ENCODE data around the gene WFIKKN1. TPM values are rescaled to one million over a fixed set of nuclear protein-coding genes. Genes with fewer than 3 reads are reported as not detected.
A peak's percentile ranks its signal among the peaks of the same experiment; 100 is the strongest.

The WFIKKN1 gene
- total RNA-seq, 2 experiments from 2014 or later = 0.47 to 1.2 TPM

- Histone ChIP-seq H2AFZ (ENCODE audit: low read length) (no peak overlapping the region), H3K4me1 (ENCODE audit: insufficient read depth, low read length, poor library complexity, severe bottlenecking) (no peaks in the 10 kb centered on the region), H3K9me2 (ENCODE audit: insufficient read depth, low read length) (no peaks in the 10 kb centered on the region), H4K20me1 (ENCODE audit: insufficient read depth, low read length) (no peaks in the 10 kb centered on the region), H3K4me3 (ENCODE audit: low read depth, low read length, poor library complexity, severe bottlenecking) (no peak overlapping the region), H3K27ac (ENCODE audit: low read depth, low read length, poor library complexity, severe bottlenecking) (no peak overlapping the region), H3K9me3 (ENCODE audit: low read length) (0 out of 2 replicates have a peak, but pooled peaks cover 3% of the 10 kb centered on the region), H3K4me2 (ENCODE audit: low read length) (no peak overlapping the region), H3K36me3 (ENCODE audit: insufficient read depth, low read length) (peaks cover 7% of the 10 kb centered on the region; the same call in 1 of the 2 replicates), H3K79me2 (ENCODE audit: insufficient read depth, low read depth, low read length) (no peaks in the 10 kb centered on the region)
- ChIA-PET CTCF (ENCODE audit: unreplicated experiment) (interaction anchor here (0.6 kb wide), 1 partner anchor 127 kb away, joined by 3 read pairs; no protein-coding TSS in a partner anchor), POLR2A (no interaction called here)
- no peak for TF ChIP-seq CTCF (conservative IDR thresholded peaks at IDR 0.05; ENCODE audit: low read length)
- no peak for DNase-seq (ENCODE audit: low spot score)
- intact Hi-C loops (cut with micrococcal nuclease; ENCODE audit: unreplicated experiment) = no loop called here
- no TSS peak for BruUV-seq (replicated peaks)
Measured at GRCh38 chr16:609984-610383, 20.8 kb upstream of the WFIKKN1 start.

GRCh38 chr16:610513-611381 is 20.0 kb upstream of the WFIKKN1 start:
- no peak overlapping the region for H3K4me3 ChIP-seq (ENCODE audit: low read depth, low read length, poor library complexity, severe bottlenecking)
- H3K36me3 ChIP-seq (ENCODE audit: insufficient read depth, low read length) = no peaks in the 10 kb centered on the region; the same call in 1 of the 2 replicates
- H3K4me1 ChIP-seq (ENCODE audit: insufficient read depth, low read length, poor library complexity, severe bottlenecking) = no peaks in the 10 kb centered on the region
- DNase-seq (ENCODE audit: low spot score) = peak; percentile 31
- no peak overlapping the region for H3K4me2 ChIP-seq (ENCODE audit: low read length)
- H3K27ac ChIP-seq (ENCODE audit: low read depth, low read length, poor library complexity, severe bottlenecking) = no peak overlapping the region
- H3K9me2 ChIP-seq (ENCODE audit: insufficient read depth, low read length) = no peaks in the 10 kb centered on the region
- H3K9me3 ChIP-seq (ENCODE audit: low read length) = no peaks in the 10 kb centered on the region
- no peaks in the 10 kb centered on the region for H3K79me2 ChIP-seq (ENCODE audit: insufficient read depth, low read depth, low read length)
- TF ChIP-seq CTCF (conservative IDR thresholded peaks at IDR 0.05; ENCODE audit: low read length) (peak; percentile 75), EZH2phosphoT487 (IDR thresholded peaks at IDR 0.05; ENCODE audit: borderline replicate concordance, low read depth, low read length) (no peak)
- H4K20me1 ChIP-seq (ENCODE audit: insufficient read depth, low read length) = no peaks in the 10 kb centered on the region
- POLR2A ChIA-PET = interaction anchor here (0.6 kb wide), 1 partner anchor 170 kb away, joined by 5 read pairs; no protein-coding TSS in a partner anchor
- CTCF ChIA-PET (ENCODE audit: unreplicated experiment) = interaction anchor here (0.6 kb wide), 1 partner anchor 128 kb away, joined by 3 read pairs; no protein-coding TSS in a partner anchor
- BruUV-seq (replicated peaks) = no TSS peak
- H2AFZ ChIP-seq (ENCODE audit: low read length) = no peak overlapping the region
- intact Hi-C loops (cut with micrococcal nuclease; ENCODE audit: unreplicated experiment) = no loop called here

- no peaks in the 10 kb centered on the region for H3K9me2 ChIP-seq (ENCODE audit: insufficient read depth, low read length)
- DNase-seq (ENCODE audit: low spot score) = no peak
- H2AFZ ChIP-seq (ENCODE audit: low read length) = no peak overlapping the region
- no peaks in the 10 kb centered on the region for H4K20me1 ChIP-seq (ENCODE audit: insufficient read depth, low read length)
- H3K4me1 ChIP-seq (ENCODE audit: insufficient read depth, low read length, poor library complexity, severe bottlenecking) = no peaks in the 10 kb centered on the region
- H3K36me3 ChIP-seq (ENCODE audit: insufficient read depth, low read length) = no peaks in the 10 kb centered on the region
- no peak overlapping the region for H3K27ac ChIP-seq (ENCODE audit: low read depth, low read length, poor library complexity, severe bottlenecking)
- H3K79me2 ChIP-seq (ENCODE audit: insufficient read depth, low read depth, low read length) = no peaks in the 10 kb centered on the region
- H3K9me3 ChIP-seq (ENCODE audit: low read length) = no peaks in the 10 kb centered on the region
- no peak overlapping the region for H3K4me3 ChIP-seq (ENCODE audit: low read depth, low read length, poor library complexity, severe bottlenecking)
- no TSS peak for BruUV-seq (replicated peaks)
- TF ChIP-seq EZH2phosphoT487 (IDR thresholded peaks at IDR 0.05; ENCODE audit: borderline replicate concordance, low read depth, low read length) (no peak), CTCF (conservative IDR thresholded peaks at IDR 0.05; ENCODE audit: low read length) (no peak)
- no peak overlapping the region for H3K4me2 ChIP-seq (ENCODE audit: low read length)
- intact Hi-C loops (cut with micrococcal nuclease; ENCODE audit: unreplicated experiment) = no loop called here
- ChIA-PET POLR2A (no interaction called here), CTCF (ENCODE audit: unreplicated experiment) (no interaction called here)
Measured at GRCh38 chr16:615122-615521, 15.7 kb upstream of the WFIKKN1 start.
